Liver (tissue), 9 donors: ENCODE measurements around the gene SLC6A7. TPM values are rescaled to one million over a fixed set of nuclear protein-coding genes. Genes with fewer than 3 reads are reported as not detected.

Experiments used
- DNase-seq: peaks from one replicate; pipeline ENCODE4 v3.0.0-alpha.2; 2017; ENCODE audit warnings: low spot score
- H3K27ac ChIP-seq, 2 donors: one replicate each; pipeline ENCODE4 v1.7.0; 2013; ENCODE audit warnings: inconsistent platforms in 2 of 2, low read length in 2 of 2, control low read depth in 1 of 2, low read depth in 1 of 2, mild to moderate bottlenecking in 1 of 2
- H3K27me3 ChIP-seq, 4 donors: one replicate each; pipeline versions ENCODE4 v1.6.1 to v1.7.0; 2013; ENCODE audit warnings: low read length in 3 of 4, inconsistent platforms in 1 of 4, mild to moderate bottlenecking in 1 of 4, moderate library complexity in 1 of 4; ENCODE audit not compliant: control insufficient read depth in 4 of 4, insufficient read depth in 4 of 4
- H3K36me3 ChIP-seq, 4 donors: one replicate each; pipeline versions ENCODE4 v1.6.1 to v1.7.0; 2013; ENCODE audit warnings: low read length in 3 of 4, mild to moderate bottlenecking in 3 of 4, low read depth in 1 of 4, moderate library complexity in 1 of 4; ENCODE audit not compliant: control insufficient read depth in 4 of 4, insufficient read depth in 3 of 4
- H3K4me1 ChIP-seq, 4 donors: one replicate each; pipeline versions ENCODE4 v1.6.1 to v1.7.0; 2013; ENCODE audit warnings: low read length in 3 of 4, mild to moderate bottlenecking in 3 of 4, moderate library complexity in 1 of 4; ENCODE audit not compliant: control insufficient read depth in 4 of 4, insufficient read depth in 4 of 4
- H3K4me3 ChIP-seq, 3 donors: one replicate each; pipeline versions ENCODE4 v1.6.1 to v1.7.0; 2013; ENCODE audit warnings: low read length in 3 of 3, control low read depth in 1 of 3, low read depth in 1 of 3, mild to moderate bottlenecking in 1 of 3
- H3K9ac ChIP-seq, 2 donors: one replicate each; pipeline ENCODE4 v1.7.0; 2013; ENCODE audit warnings: low read length in 2 of 2, mild to moderate bottlenecking in 2 of 2, moderate library complexity in 2 of 2, control low read depth in 1 of 2, low read depth in 1 of 2
- H3K9me3 ChIP-seq, 4 donors: one replicate each; pipeline versions ENCODE4 v1.6.1 to v1.7.0; 2013; ENCODE audit warnings: low read length in 3 of 4; ENCODE audit not compliant: control insufficient read depth in 4 of 4
- FOXA1 ChIP-seq: IDR thresholded peaks from 2 replicates; pipeline ENCODE4 v1.6.1; 2016; ENCODE audit warnings: antibody characterized with exemption
- FOXA2 ChIP-seq: IDR thresholded peaks from 2 replicates; pipeline ENCODE4 v1.6.1; 2016; ENCODE audit warnings: antibody characterized with exemption
- GABPA ChIP-seq, 2 donors: IDR thresholded peaks in 1 of 2; conservative IDR thresholded peaks in 1 of 2; 2 replicates each; pipeline ENCODE4 v1.6.1; 2016; ENCODE audit warnings: antibody characterized with exemption in 2 of 2, mild to moderate bottlenecking in 1 of 2, moderate library complexity in 1 of 2
- HNF4A ChIP-seq, 2 donors: conservative IDR thresholded peaks; 2 replicates each; pipeline ENCODE4 v1.6.1; 2016; ENCODE audit warnings: antibody characterized with exemption in 2 of 2, mild to moderate bottlenecking in 2 of 2
- HNF4G ChIP-seq: IDR thresholded peaks from 2 replicates; pipeline ENCODE4 v1.6.1; 2016; ENCODE audit warnings: antibody characterized with exemption
- JUND ChIP-seq, 2 donors: IDR thresholded peaks; 2 replicates each; pipeline ENCODE4 v1.6.1; 2016; ENCODE audit warnings: antibody characterized with exemption in 2 of 2
- MAX ChIP-seq: IDR thresholded peaks from 2 replicates; pipeline ENCODE4 v1.6.1; 2016; ENCODE audit warnings: antibody characterized with exemption
- NR2F2 ChIP-seq: IDR thresholded peaks from 2 replicates; pipeline ENCODE4 v1.6.1; 2016; ENCODE audit warnings: antibody characterized with exemption
- RAD21 ChIP-seq, 2 donors: IDR thresholded peaks; 2 replicates each; pipeline ENCODE4 v1.6.1; 2016; ENCODE audit warnings: antibody characterized with exemption in 2 of 2, mild to moderate bottlenecking in 2 of 2
- RXRA ChIP-seq, 2 donors: IDR thresholded peaks; 2 replicates each; pipeline ENCODE4 v1.6.1; 2017 to 2018; ENCODE audit warnings: antibody characterized with exemption in 2 of 2, mild to moderate bottlenecking in 1 of 2
- TAF1 ChIP-seq: conservative IDR thresholded peaks from 2 replicates; pipeline ENCODE4 v1.6.1; 2016; ENCODE audit warnings: antibody characterized with exemption, mild to moderate bottlenecking
- ZBTB33 ChIP-seq: IDR thresholded peaks from 2 replicates; pipeline ENCODE4 v1.6.1; 2016; ENCODE audit warnings: antibody characterized with exemption
- WGBS: extraction: QIAGEN DNeasy Blood & Tissue Kit; methylation state at CpG from one replicate; pipeline ENCODE4 v1.1.7; 2013; 5-methylcytosine and 5-hydroxymethylcytosine counted together
- polyA plus RNA-seq, 2 donors: library from polyadenylated mRNA; stranded (reverse) in 1 of 2; unstranded in 1 of 2; fragments of 200-250 nt in 1 of 2; fragments of >200 nt in 1 of 2; fragmentation: Nextera tagmentation in 1 of 2; extraction: Ambion mirVana in 1 of 2; gene quantifications; one replicate each; pipeline versions ENCODE4 v1.2.1 to v1.2.3, GENCODE V29; 2013 to 2015
- total RNA-seq, 2 donors: library from RNA; depleted of rRNA; stranded (reverse); fragments of >200 nt; gene quantifications; one replicate each; pipeline ENCODE4 v1.2.3, GENCODE V29; 2014
- TF ChIP-seq, protein P1 (sequence below): IDR thresholded peaks from 2 replicates; pipeline ENCODE4 v1.6.1; 2016; ENCODE audit warnings: antibody characterized with exemption, mild to moderate bottlenecking
- TF ChIP-seq, protein P2 (sequence below): IDR thresholded peaks from 2 replicates; pipeline ENCODE4 v1.6.1; 2016; ENCODE audit warnings: antibody characterized with exemption
- donor health status: healthy.
- donor health status: healthy.
- donor health status: healthy.
- donor health status: healthy.
- donor health status: healthy.

Gene SLC6A7
- total and polyA plus RNA-seq, 4 donors: not detected

DNA sequence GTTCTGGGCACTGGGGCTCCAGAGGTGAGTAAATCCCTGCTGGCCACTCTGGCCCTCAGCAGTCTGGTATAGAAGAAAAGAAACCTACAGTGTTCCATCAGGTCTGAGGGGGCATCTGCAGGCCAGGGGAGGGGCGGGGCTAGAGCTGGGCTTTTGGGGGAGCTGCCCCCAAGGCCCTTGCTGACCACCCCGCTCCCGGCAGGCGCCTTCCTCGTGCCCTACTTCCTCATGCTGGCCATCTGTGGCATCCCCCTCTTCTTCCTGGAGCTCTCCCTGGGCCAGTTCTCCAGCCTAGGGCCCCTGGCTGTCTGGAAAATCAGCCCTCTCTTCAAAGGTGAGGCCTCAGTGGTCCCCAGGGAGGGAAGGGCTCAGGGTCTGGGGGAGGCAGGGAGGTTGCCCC is 6.7 kb downstream of the SLC6A7 start:
- H3K4me1 ChIP-seq: no peaks in the 10 kb centered on the region
- H3K9ac ChIP-seq: no peak overlapping the region
- H3K9me3 ChIP-seq: no peaks in the 10 kb centered on the region
- no peak for DNase-seq
- WGBS: 74% methylated on average over 5 of the region's 5 CpGs
- H3K27me3 ChIP-seq: no peaks in the 10 kb centered on the region
- H3K4me3 ChIP-seq: no peak overlapping the region
- TF ChIP-seq RXRA (IDR thresholded peaks at IDR 0.05): no peak
- H3K27ac ChIP-seq: no peak overlapping the region
- no peaks in the 10 kb centered on the region for H3K36me3 ChIP-seq

DNA sequence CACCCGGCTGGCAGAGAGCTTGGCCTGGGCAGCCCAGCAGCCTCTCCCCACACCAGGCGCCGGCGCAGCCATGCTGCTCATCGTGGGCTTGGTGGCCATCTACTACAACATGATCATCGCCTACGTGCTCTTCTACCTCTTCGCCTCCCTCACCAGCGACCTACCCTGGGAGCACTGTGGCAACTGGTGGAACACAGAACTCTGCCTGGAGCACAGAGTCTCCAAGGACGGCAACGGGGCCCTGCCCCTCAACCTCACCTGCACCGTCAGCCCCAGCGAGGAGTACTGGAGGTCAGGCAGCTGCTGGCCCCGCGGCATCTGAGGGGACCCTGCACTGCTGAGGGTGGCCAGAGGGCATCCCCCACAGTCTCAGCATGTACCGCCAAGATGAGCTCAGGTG is 7.1 kb downstream of the SLC6A7 start:
- H3K27me3 ChIP-seq: no peaks in the 10 kb centered on the region
- DNase-seq: no peak
- no peaks in the 10 kb centered on the region for H3K9me3 ChIP-seq
- H3K4me3 ChIP-seq: no peak overlapping the region
- no peak overlapping the region for H3K9ac ChIP-seq
- no peaks in the 10 kb centered on the region for H3K36me3 ChIP-seq
- H3K27ac ChIP-seq: no peak overlapping the region
- no peak for TF ChIP-seq HNF4G
- TF ChIP-seq NR2F2: no peak
- TF ChIP-seq, protein P1, sequence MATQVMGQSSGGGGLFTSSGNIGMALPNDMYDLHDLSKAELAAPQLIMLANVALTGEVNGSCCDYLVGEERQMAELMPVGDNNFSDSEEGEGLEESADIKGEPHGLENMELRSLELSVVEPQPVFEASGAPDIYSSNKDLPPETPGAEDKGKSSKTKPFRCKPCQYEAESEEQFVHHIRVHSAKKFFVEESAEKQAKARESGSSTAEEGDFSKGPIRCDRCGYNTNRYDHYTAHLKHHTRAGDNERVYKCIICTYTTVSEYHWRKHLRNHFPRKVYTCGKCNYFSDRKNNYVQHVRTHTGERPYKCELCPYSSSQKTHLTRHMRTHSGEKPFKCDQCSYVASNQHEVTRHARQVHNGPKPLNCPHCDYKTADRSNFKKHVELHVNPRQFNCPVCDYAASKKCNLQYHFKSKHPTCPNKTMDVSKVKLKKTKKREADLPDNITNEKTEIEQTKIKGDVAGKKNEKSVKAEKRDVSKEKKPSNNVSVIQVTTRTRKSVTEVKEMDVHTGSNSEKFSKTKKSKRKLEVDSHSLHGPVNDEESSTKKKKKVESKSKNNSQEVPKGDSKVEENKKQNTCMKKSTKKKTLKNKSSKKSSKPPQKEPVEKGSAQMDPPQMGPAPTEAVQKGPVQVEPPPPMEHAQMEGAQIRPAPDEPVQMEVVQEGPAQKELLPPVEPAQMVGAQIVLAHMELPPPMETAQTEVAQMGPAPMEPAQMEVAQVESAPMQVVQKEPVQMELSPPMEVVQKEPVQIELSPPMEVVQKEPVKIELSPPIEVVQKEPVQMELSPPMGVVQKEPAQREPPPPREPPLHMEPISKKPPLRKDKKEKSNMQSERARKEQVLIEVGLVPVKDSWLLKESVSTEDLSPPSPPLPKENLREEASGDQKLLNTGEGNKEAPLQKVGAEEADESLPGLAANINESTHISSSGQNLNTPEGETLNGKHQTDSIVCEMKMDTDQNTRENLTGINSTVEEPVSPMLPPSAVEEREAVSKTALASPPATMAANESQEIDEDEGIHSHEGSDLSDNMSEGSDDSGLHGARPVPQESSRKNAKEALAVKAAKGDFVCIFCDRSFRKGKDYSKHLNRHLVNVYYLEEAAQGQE: no peak
- TF ChIP-seq ZBTB33: no peak
- no peak for TF ChIP-seq HNF4A (conservative IDR thresholded peaks at IDR 0.05)
- TF ChIP-seq TAF1: no peak
- no peak for TF ChIP-seq RXRA (IDR thresholded peaks at IDR 0.05)
- no peak for TF ChIP-seq JUND (IDR thresholded peaks at IDR 0.05)
- TF ChIP-seq, protein P2, sequence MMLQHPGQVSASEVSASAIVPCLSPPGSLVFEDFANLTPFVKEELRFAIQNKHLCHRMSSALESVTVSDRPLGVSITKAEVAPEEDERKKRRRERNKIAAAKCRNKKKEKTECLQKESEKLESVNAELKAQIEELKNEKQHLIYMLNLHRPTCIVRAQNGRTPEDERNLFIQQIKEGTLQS: no peak
- TF ChIP-seq RAD21 (IDR thresholded peaks at IDR 0.05): no peak
- no peak for TF ChIP-seq FOXA2
- TF ChIP-seq MAX: no peak
- H3K4me1 ChIP-seq: no peaks in the 10 kb centered on the region
- 93% methylated on average over 16 of the region's 16 CpGs for WGBS

- Histone ChIP-seq H3K27ac (no peak overlapping the region), H3K4me1 (no peaks in the 10 kb centered on the region), H3K27me3 (no peaks in the 10 kb centered on the region), H3K4me3 (no peak overlapping the region), H3K9ac (no peak overlapping the region), H3K9me3 (no peaks in the 10 kb centered on the region), H3K36me3 (no peaks in the 10 kb centered on the region)
- WGBS: 93% methylated on average over 1 of the region's 1 CpG
- TF ChIP-seq ZBTB33: no peak
- no peak for TF ChIP-seq HNF4G
- no peak for TF ChIP-seq GABPA (IDR thresholded peaks at IDR 0.05 in 1 of 2, conservative IDR thresholded peaks at IDR 0.05 in 1 of 2)
- TF ChIP-seq, protein P2: no peak
- no peak for TF ChIP-seq FOXA1
- no peak for TF ChIP-seq FOXA2
- TF ChIP-seq NR2F2: no peak
- TF ChIP-seq TAF1: no peak
- no peak for DNase-seq
These were observed 7.6 kb downstream of the SLC6A7 start for GRCh38 chr5:150197476-150197875.
